ENCODE results near the gene OR9K2.

DNA sequence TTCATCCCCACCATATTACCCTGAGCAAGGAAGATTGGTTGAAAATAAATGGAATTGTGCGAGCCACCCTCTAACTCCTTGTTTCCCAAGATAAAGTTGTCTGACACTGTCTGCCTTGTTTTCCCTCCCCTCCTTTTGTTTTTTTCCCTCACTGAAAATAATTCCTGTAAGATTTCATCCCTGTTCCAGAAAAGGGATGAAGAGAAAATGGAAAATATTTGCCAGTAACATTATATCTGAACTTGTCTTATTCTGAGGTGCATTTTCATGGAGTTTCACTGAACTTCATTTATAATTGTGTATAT lies 17.3 kb downstream of the OR9K2 start:
- TF ChIP-seq, protein P1, sequence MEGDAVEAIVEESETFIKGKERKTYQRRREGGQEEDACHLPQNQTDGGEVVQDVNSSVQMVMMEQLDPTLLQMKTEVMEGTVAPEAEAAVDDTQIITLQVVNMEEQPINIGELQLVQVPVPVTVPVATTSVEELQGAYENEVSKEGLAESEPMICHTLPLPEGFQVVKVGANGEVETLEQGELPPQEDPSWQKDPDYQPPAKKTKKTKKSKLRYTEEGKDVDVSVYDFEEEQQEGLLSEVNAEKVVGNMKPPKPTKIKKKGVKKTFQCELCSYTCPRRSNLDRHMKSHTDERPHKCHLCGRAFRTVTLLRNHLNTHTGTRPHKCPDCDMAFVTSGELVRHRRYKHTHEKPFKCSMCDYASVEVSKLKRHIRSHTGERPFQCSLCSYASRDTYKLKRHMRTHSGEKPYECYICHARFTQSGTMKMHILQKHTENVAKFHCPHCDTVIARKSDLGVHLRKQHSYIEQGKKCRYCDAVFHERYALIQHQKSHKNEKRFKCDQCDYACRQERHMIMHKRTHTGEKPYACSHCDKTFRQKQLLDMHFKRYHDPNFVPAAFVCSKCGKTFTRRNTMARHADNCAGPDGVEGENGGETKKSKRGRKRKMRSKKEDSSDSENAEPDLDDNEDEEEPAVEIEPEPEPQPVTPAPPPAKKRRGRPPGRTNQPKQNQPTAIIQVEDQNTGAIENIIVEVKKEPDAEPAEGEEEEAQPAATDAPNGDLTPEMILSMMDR (IDR thresholded peaks at IDR 0.05): no peak
- no peak for TF ChIP-seq POLR2A (IDR thresholded peaks at IDR 0.05)

Measured in vagina (tissue), 2 donors.